CD4-positive, alpha-beta T cell (primary cell): Measurements from ENCODE around the gene PRDM16. TPM values are rescaled to one million over a fixed set of nuclear protein-coding genes. Genes with fewer than 3 reads are reported as not detected.

Experiments
- ATAC-seq: fragments of 200-7000 bp; cut with Tn5 transposase; one replicate; pipeline ENCODE4 v1.10.0; 2022; ENCODE audit warnings: mild to moderate bottlenecking; ENCODE audit not compliant: poor library complexity
- CTCF ChIA-PET: fragments of 350-600 bp; sonication (Branson Sonifier 250); formaldehyde crosslinking; loops from one replicate; lab custom pipeline; 2021; ENCODE audit warnings: antibody characterized with exemption, inconsistent platforms; lab: Charles Lee
- POLR2A ChIA-PET: fragments of 350-600 bp; sonication (Branson Sonifier 250); formaldehyde crosslinking; loops from one replicate; lab custom pipeline; 2021; ENCODE audit warnings: antibody characterized with exemption, inconsistent platforms; lab: Charles Lee
- DNase-seq, 14 experiments: peaks; one replicate each; pipeline ENCODE4 v3.0.0-alpha.2; 2013 to 2020; ENCODE audit warnings: mixed read lengths in 2 of 14
- H3K27ac ChIP-seq, 2 donors: one replicate each; pipeline versions ENCODE4 v1.5.1 to v1.7.0; 2013; ENCODE audit warnings: low read length in 2 of 2, low read depth in 1 of 2, mild to moderate bottlenecking in 1 of 2
- H3K27me3 ChIP-seq, 2 experiments: 1 replicate in 1 of 2; 2 replicates in 1 of 2; pipeline versions ENCODE4 v1.6.1 to v1.7.0; 2013; ENCODE audit warnings: low read length in 2 of 2, control low read depth in 1 of 2, mild to moderate bottlenecking in 1 of 2, moderate library complexity in 1 of 2; ENCODE audit not compliant: insufficient read depth in 2 of 2, control insufficient read depth in 1 of 2
- H3K36me3 ChIP-seq: one replicate; pipeline ENCODE4 v1.6.1; 2013; ENCODE audit warnings: low read length, control low read depth; ENCODE audit not compliant: insufficient read depth
- H3K4me1 ChIP-seq: one replicate; pipeline ENCODE4 v1.6.1; 2013; ENCODE audit warnings: low read length, control low read depth; ENCODE audit not compliant: insufficient read depth
- H3K4me3 ChIP-seq: one replicate; pipeline ENCODE4 v1.5.1; 2013; ENCODE audit warnings: mild to moderate bottlenecking, low read length, moderate library complexity
- H3K9me3 ChIP-seq, 2 experiments: 1 replicate in 1 of 2; 2 replicates in 1 of 2; pipeline versions ENCODE4 v1.6.1 to v1.7.0; 2013; ENCODE audit warnings: low read length in 2 of 2, mild to moderate bottlenecking in 2 of 2, control low read depth in 1 of 2, moderate library complexity in 1 of 2; ENCODE audit not compliant: control insufficient read depth in 1 of 2, insufficient read depth in 1 of 2
- H3K27ac Mint-ChIP-seq: one replicate; pipeline ENCODE4 v1.8.0; 2020; ENCODE audit warnings: mixed read lengths
- H3K27me3 Mint-ChIP-seq: one replicate; pipeline ENCODE4 v1.8.0; 2021; ENCODE audit warnings: mixed read lengths
- H3K36me3 Mint-ChIP-seq: one replicate; pipeline ENCODE4 v1.8.0; 2021; ENCODE audit warnings: low read depth, mixed read lengths
- H3K4me1 Mint-ChIP-seq: one replicate; pipeline ENCODE4 v1.8.0; 2021; ENCODE audit warnings: low read depth, mixed read lengths
- H3K4me3 Mint-ChIP-seq: one replicate; pipeline ENCODE4 v1.8.0; 2020; ENCODE audit warnings: mild to moderate bottlenecking, mixed read lengths
- H3K9me3 Mint-ChIP-seq: one replicate; pipeline ENCODE4 v1.8.0; 2020; ENCODE audit warnings: mixed read lengths
- intact Hi-C, 2 experiments: fragments of 100-400 bp; cut with DNase I in 1 of 2; cut with micrococcal nuclease in 1 of 2; formaldehyde crosslinking; loops; one replicate each; pipeline versions ENCODE4 v1.15.1 to v1.9.0; 2023 to 2025; cut with DNase I, micrococcal nuclease
- total RNA-seq, 174 experiments: library from RNA in 2 of 174; stranded (reverse) in 2 of 174; gene quantifications; one replicate each; pipeline ENCODE4 v1.2.3 and lab custom pipeline; 2021 to 2026
- TF ChIP-seq, protein P1 (sequence below): fragments of 200-600 bp; IDR thresholded peaks from one replicate; pipeline ENCODE4 v1.8.0; 2022; ENCODE audit warnings: antibody characterized with exemption, mild to moderate bottlenecking

PRDM16 gene
- total RNA-seq, 2 experiments from 2014 or later: not detected

DNA sequence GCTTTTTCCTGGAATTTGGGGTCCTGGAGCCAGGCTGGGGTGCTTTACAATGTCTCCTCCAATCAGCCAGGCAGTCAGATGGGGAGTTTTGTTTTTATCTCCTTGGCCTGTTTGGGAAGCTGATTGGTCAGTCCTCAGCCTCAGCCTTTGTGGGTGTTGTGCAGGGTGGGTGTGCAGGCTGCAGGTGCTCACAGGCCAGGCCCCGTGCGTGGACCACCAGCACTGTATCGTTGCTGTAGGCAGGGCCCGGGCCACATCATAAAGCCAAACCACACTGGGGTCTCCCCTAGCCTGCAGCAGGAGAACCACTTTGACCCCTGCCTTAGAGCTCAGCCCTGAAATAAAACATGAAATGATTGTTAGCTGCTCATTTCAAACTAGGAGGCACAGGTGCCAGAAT is 8.6 kb downstream of the PRDM16 start:
- no peaks in the 10 kb centered on the region for H3K36me3 ChIP-seq
- ATAC-seq: no peak
- TF ChIP-seq, protein P1, sequence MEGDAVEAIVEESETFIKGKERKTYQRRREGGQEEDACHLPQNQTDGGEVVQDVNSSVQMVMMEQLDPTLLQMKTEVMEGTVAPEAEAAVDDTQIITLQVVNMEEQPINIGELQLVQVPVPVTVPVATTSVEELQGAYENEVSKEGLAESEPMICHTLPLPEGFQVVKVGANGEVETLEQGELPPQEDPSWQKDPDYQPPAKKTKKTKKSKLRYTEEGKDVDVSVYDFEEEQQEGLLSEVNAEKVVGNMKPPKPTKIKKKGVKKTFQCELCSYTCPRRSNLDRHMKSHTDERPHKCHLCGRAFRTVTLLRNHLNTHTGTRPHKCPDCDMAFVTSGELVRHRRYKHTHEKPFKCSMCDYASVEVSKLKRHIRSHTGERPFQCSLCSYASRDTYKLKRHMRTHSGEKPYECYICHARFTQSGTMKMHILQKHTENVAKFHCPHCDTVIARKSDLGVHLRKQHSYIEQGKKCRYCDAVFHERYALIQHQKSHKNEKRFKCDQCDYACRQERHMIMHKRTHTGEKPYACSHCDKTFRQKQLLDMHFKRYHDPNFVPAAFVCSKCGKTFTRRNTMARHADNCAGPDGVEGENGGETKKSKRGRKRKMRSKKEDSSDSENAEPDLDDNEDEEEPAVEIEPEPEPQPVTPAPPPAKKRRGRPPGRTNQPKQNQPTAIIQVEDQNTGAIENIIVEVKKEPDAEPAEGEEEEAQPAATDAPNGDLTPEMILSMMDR: no peak
- Mint-ChIP-seq H3K27me3 (peaks cover 39% of the 10 kb centered on the region), H3K9me3 (no peaks in the 10 kb centered on the region), H3K36me3 (no peaks in the 10 kb centered on the region), H3K27ac (no peak overlapping the region), H3K4me1 (no peaks in the 10 kb centered on the region), H3K4me3 (no peak overlapping the region)
- POLR2A ChIA-PET: no interaction called here
- H3K4me3 ChIP-seq: no peak overlapping the region
- CTCF ChIA-PET: no interaction called here
- H3K9me3 ChIP-seq: peaks cover 0 to 13% of the 10 kb centered on the region in 2 experiments
- intact Hi-C loops: no loop called here
- no peak for DNase-seq
- H3K27ac ChIP-seq: no peak overlapping the region
- no peaks in the 10 kb centered on the region for H3K4me1 ChIP-seq
- peaks cover 13 to 32% of the 10 kb centered on the region in 2 experiments for H3K27me3 ChIP-seq

DNA sequence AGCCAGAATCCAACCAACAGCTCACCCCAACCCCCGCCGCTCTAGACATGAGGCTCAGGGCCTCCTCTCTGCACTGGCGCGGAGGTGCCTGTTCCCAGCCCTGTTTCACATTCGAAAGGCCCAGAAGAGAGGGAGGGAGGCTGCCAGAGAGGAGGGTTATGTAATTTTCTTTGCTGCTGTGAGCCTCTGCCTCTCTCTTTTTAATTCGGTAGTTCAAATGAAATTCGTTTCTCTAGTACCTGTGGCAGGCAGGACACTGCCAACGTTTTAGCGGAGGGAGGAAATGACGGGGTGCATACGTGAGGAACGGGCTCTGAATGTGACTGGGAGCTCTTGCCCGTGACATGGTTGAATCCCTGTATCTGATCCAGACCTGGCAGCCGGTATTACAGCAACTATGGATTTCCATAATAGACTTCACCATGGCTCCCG is 9.4 kb downstream of the PRDM16 start:
- Mint-ChIP-seq H3K27me3 (peaks cover 39% of the 10 kb centered on the region), H3K9me3 (no peaks in the 10 kb centered on the region), H3K4me3 (no peak overlapping the region), H3K4me1 (no peaks in the 10 kb centered on the region), H3K27ac (no peak overlapping the region), H3K36me3 (no peaks in the 10 kb centered on the region)
- Histone ChIP-seq H3K27ac (no peak overlapping the region), H3K36me3 (no peaks in the 10 kb centered on the region), H3K9me3 (peaks cover 0 to 6% of the 10 kb centered on the region in 2 experiments), H3K4me1 (no peaks in the 10 kb centered on the region), H3K4me3 (no peak overlapping the region), H3K27me3 (peaks cover 8 to 23% of the 10 kb centered on the region in 2 experiments)
- ChIA-PET POLR2A (no interaction called here), CTCF (no interaction called here)
- DNase-seq (no peak), ATAC-seq (no peak)
- intact Hi-C loops: no loop called here
- TF ChIP-seq, protein P1: no peak

DNA sequence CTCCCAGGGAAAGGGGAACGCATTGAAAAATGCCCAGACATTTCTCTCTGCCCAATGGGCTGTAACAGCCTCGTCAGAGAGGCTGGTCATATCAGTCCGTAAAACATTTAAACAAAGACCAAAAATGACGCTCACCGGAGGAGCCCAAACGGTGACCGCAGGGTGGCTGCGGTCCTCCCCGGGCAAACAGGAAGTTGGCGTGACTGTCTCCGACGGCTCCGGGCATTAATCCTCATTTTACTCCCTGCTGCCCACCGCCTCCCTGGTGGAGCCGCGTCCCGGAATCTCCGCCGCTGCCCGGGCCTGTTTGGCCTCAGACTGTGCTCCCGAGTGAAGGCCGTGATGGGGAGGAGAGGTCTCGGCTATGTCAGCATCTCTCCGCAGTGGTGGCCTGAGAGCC is 9.9 kb downstream of the PRDM16 start:
- DNase-seq (no peak), ATAC-seq (no peak)
- H3K4me1 ChIP-seq: no peaks in the 10 kb centered on the region
- Mint-ChIP-seq H3K27me3 (peaks cover 39% of the 10 kb centered on the region), H3K4me3 (no peak overlapping the region), H3K36me3 (no peaks in the 10 kb centered on the region), H3K27ac (no peak overlapping the region), H3K9me3 (no peaks in the 10 kb centered on the region), H3K4me1 (no peaks in the 10 kb centered on the region)
- H3K4me3 ChIP-seq: no peak overlapping the region
- H3K9me3 ChIP-seq: peaks cover 0 to 6% of the 10 kb centered on the region in 2 experiments
- TF ChIP-seq, protein P1: no peak
- intact Hi-C loops: no loop called here
- ChIA-PET CTCF (no interaction called here), POLR2A (no interaction called here)
- H3K27me3 ChIP-seq: peaks cover 7 to 19% of the 10 kb centered on the region in 2 experiments
- no peaks in the 10 kb centered on the region for H3K36me3 ChIP-seq
- no peak overlapping the region for H3K27ac ChIP-seq
